ENCODE data around the gene MYEOV. TPM values are rescaled to one million over a fixed set of nuclear protein-coding genes. Genes with fewer than 3 reads are reported as not detected.

MYEOV gene
- total and polyA plus RNA-seq, 2 of the 8 experiments (the other 6 are each of a cell fraction or from before 2014, with no cell fraction given): 0.44 to 0.67 TPM

DNA sequence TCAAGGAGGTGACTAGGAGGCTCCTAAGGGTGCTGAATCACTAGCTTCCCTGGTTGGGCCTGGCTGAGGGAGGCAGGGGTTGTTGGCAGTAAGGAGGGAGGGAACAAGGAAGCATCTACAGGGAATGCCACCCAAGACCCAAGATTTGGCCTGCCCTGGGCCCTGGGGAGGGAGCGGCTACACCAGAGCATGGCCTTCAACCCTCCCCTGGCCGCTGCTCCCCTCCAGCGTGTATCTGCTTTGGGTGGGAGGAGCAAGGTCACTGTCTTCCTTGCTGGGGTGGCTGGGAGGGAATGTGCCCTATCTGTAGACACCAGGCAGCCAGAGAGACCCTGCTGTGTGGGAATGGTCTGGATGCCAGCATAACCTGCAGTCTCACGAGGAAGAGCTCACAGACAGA, 29.5 kb upstream of the MYEOV start:
- no peak overlapping the region for H2BK120ac ChIP-seq (replicated peaks; ENCODE audit: low read depth, low read length)
- H4K8ac ChIP-seq (ENCODE audit: extremely low read depth, insufficient read depth, low read length): peak overlapping the region; percentile 18; the same call in 1 of the 2 replicates
- no peaks in the 10 kb centered on the region for H3K79me1 ChIP-seq (ENCODE audit: low read depth, low read length)
- H3K27me3 ChIP-seq (replicated peaks in 1 of 4; ENCODE audit: control insufficient read depth in 3 of 4, extremely low read depth in 1 of 4, insufficient read depth in 3 of 4, low read length in 3 of 4): no peaks in the 10 kb centered on the region
- TF ChIP-seq CREB1 (IDR thresholded peaks at IDR 0.05): no peak
- H2AK5ac ChIP-seq (ENCODE audit: low read depth, low read length): 0 out of 2 replicates have a peak overlapping the region, but pooled peaks have one; percentile 53
- WGBS, 2 experiments (ENCODE audit: extremely low coverage in 1 of 2, insufficient coverage in 1 of 2, insufficient read length in 1 of 2, insufficient replicate concordance in 2 of 2, low coverage in 1 of 2, low lambda C conversion rate in 2 of 2, missing lambda C conversion rate in 1 of 2): 96% methylated on average over 4 of the region's 4 CpGs; no CpG with 5 or more reads in 1 of the 2 experiments
- no peaks in the 10 kb centered on the region for H3K79me2 ChIP-seq (ENCODE audit: control insufficient read depth in 1 of 2, insufficient read depth in 2 of 2, low read length in 2 of 2)
- peaks cover 0 to 3% of the 10 kb centered on the region in 2 experiments for H4K20me1 ChIP-seq (replicated peaks in 1 of 2; ENCODE audit: control insufficient read depth in 1 of 2, insufficient read depth in 2 of 2, low read length in 2 of 2)
- CTCF ChIA-PET (ENCODE audit: partially characterized antibody): interaction anchor here (1.0 to 1.7 kb wide), 2 partner anchors 24 to 28 kb away, joined by 3 to 4 read pairs; no protein-coding TSS in a partner anchor
- H4K91ac ChIP-seq (replicated peaks; ENCODE audit: insufficient read length, low read length): no peak overlapping the region
- H2AFZ ChIP-seq (ENCODE audit: low read length): no peak overlapping the region
- no peak overlapping the region for H2BK20ac ChIP-seq (ENCODE audit: low read length)
- H3K9me3 ChIP-seq (ENCODE audit: insufficient read depth in 2 of 2, low read depth in 1 of 2, low read length in 1 of 2): 0 out of 4 replicates have a peak, but pooled peaks cover 2 to 5% of the 10 kb centered on the region in 2 experiments
- no peak overlapping the region for H2BK5ac ChIP-seq (ENCODE audit: low read depth, low read length)
- H3K4ac ChIP-seq (replicated peaks; ENCODE audit: insufficient read length, low read depth, low read length): no peak overlapping the region
- H2BK15ac ChIP-seq (ENCODE audit: low read length): 0 out of 2 replicates have a peak overlapping the region, but pooled peaks have one; percentile 61
- H3K4me1 ChIP-seq (replicated peaks in 1 of 4; ENCODE audit: control insufficient read depth in 3 of 4, insufficient read depth in 4 of 4, low read length in 3 of 4): no peaks in the 10 kb centered on the region
- H3K18ac ChIP-seq (ENCODE audit: extremely low read depth, low read length): no peak overlapping the region
- FAIRE-seq (no peak), DNase-seq (ENCODE audit: low read depth in 1 of 2, low spot score in 2 of 2) (no peak)
- POLR2A ChIA-PET (ENCODE audit: partially characterized antibody): no interaction called here
- H2BK12ac ChIP-seq (ENCODE audit: low read depth, low read length): no peak overlapping the region
- no peak overlapping the region for H3K4me3 ChIP-seq (ENCODE audit: extremely low read depth in 1 of 4, insufficient read depth in 2 of 4, low read depth in 3 of 4, low read length in 4 of 4)
- no peak overlapping the region for H3K14ac ChIP-seq (ENCODE audit: insufficient read length)
- no peak overlapping the region for H3K23ac ChIP-seq (ENCODE audit: insufficient read length)
- no peak overlapping the region for H3K9ac ChIP-seq (replicated peaks in 1 of 4; ENCODE audit: extremely low read depth in 1 of 4, low read depth in 3 of 4, low read length in 3 of 4)
- no peak overlapping the region for H3K4me2 ChIP-seq (ENCODE audit: insufficient read depth in 1 of 2, low read depth in 2 of 2, low read length in 2 of 2)
- H3K36me3 ChIP-seq (ENCODE audit: control insufficient read depth in 2 of 4, insufficient read depth in 4 of 4, low read length in 3 of 4): no peaks in the 10 kb centered on the region
- H4K5ac ChIP-seq (ENCODE audit: insufficient read length, low read depth, low read length): no peak overlapping the region
- H3K56ac ChIP-seq (replicated peaks; ENCODE audit: insufficient read length, low read depth, low read length): no peak overlapping the region
- peaks cover 7% of the 10 kb centered on the region; the same call in 1 of the 2 replicates for H3K23me2 ChIP-seq (ENCODE audit: low read depth, low read length)
- H3K27ac ChIP-seq (ENCODE audit: low read depth, low read length): no peak overlapping the region

All from H1 (cell line).